Activated T-cell treated with anti-CD3 and anti-CD28 coated beads for 24 hours (primary cell): ENCODE results near the gene SMCO1.
"Not testable (repeated sequence)": the region's sequence is repeated elsewhere in the genome, so short reads cannot be mapped to it uniquely, and the experiment has no call there.

Experiments
- DNase-seq: peaks from one replicate; pipeline ENCODE4 v3.0.0-alpha.2; 2020; ENCODE audit warnings: low read depth

SMCO1 gene

DNA sequence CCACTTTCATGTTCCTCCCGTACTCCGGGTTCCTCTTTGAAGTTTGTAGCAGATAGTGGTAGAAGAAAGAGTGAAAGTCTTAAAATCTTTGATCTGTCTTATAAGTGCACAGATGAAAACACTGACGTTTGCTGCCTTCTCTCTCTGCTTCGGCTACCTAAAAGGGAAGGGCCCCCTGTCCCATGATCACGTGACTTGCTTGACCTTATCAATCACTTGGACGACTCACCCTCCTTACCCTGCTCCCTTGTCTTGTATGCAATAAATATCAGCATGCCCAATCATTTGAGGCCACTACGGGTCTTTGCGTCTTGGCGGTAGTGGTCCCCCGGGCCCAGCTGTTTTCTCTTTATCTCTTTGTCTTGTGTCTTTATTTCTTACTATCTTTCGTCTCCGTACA lies 6.1 kb upstream of the SMCO1 start:
- not testable (repeated sequence) for DNase-seq

DNA sequence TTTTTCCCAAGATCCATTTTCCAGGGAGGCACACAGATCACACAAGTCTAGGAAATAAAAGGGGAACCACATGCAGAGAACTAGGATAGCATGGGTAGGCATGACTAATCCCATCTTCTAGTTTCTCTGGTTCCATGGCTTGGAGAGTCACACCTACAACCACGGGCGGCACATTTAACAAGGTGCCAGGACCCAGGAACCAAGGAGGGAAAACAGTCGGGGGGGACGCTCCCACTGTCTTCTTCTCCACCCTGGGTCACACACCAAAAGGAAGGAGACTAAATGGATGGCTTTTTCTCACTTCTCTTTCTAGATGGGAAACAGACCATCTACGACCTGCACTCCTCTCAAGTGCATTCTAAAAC lies 4.6 kb upstream of the SMCO1 start:
- no peak for DNase-seq

DNA sequence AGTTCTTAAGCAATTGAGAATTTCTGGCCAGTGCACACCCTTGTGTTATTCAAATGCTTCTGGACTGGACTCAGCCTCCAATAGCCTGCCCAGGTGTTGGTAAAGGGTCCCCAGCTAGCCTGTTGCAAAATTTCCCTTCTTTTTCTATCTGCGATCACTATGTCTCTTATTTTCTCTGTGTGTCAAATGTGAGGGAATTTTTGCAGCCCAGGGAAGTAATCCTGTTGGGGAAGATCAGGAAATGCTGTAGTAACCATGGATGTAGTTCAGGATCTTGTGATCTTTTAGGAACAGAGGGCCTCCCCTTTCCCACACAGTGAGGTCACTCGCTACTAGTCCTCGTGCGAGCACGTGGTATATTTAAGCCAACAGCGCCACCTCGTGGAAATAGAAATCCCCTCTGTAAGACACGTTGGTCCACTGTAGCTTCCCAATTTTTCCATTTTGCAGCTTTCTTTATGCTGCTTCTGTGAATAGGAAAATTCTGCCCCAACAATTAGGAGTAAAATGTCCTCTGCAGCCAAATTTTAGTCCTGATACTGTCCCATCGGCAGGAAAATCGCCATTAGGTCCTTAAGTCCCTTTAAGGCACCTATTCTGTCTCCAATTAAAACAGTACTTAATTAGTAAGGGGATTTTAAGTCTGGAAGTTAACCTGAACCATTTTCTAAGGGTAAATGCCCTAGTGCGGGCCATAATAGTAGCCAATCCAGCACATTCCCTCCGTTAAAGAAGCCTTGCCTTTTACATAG lies 4.0 kb upstream of the SMCO1 start:
- DNase-seq = peak; percentile 38

DNA sequence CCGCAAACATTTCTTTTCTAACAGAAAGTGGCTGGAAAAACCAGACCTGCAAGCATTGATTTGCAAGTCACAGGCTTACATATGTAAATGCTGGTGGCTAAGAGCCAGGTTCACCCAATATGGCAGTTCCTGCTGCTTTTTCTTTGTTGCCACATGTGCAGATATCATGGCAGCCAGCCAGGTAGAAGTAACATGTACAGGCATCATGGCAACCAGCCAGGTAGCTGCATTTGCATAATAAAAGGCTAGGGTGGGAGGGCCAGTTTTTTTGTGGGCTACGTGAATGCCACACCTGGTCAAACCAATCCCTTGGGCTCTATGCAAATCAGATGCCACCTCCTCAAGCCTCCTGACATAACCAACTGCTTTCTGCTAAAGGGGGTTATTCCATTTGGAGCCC lies 2.8 kb upstream of the SMCO1 start:
- no peak for DNase-seq

DNA sequence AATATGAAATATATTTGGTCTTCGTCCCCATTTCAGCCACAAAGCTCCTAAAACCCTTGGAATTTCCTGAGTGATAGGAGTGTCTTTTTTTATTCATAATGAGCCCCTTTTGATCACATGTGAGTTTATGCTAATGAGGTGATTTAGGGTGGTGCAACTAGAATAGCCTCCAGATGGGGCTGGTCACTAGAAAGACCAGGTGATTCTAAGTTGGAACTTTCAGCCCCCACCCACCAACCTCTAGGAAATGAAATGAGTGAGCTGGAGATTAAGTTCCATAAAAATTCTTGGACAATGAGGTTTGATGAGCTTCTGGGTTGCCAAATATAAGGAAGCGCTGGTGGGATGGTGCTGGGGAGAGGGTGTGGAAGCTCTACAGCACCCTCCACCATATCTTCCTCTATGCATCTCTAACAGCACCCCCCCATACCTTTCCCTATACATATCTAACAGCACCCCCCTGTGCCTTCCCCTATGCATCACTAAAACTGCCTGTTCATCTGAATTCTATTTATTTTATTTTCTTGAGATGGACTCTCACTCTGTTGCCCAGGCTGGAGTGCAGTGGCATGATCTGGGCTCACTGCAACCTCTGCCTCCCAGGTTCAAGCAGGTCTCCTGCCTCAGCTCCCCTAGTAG lies 2.1 kb upstream of the SMCO1 start:
- no peak for DNase-seq

DNA sequence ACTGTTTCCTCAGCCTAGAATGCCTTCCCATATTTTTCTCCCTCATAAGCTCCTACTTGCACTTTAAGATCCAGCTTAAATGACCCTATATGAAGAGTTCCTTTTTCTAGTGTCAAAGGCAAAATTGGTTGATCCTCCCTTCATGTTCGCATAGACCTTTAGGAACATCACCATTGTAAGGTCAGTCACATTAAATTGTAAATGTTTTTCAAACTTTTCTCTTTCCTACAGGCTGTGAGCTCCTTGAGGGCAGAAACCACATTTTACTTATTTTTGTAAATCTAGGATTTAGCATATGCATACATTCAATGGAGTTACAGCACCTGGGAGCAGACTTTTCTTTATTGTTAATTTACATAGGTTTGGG lies 813 bp downstream of the SMCO1 start:
- no peak for DNase-seq

DNA sequence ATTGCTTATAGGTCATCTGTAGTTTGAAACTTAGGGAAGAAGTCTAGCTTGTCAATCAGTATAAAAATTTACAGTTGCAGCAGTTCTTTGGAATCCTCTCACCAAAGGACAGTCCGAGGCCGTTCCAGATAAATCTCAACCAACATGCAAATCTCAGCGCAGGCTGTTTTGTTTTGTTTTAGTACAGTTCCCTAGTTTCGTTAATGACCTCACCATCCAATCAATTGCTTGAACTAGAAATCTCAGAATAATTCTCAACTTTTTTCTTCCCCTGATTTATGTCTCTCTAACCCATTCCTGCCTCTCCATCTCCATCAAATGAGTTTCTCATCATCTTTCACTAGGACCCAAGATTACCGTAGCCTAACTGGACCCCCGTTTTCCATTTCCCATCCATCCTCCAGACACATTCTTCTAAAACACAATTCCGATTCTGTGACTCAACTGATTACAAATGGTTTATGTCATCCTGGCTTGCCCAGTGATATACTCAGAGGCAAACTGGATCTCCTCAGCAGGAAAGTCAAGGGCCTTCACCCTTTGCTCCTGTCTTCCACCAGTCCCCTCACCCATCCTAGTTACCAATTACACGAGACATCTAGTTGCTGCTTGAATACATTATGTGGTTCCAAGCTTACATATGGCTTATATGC lies 1.3 kb downstream of the SMCO1 start:
- no peak for DNase-seq

DNA sequence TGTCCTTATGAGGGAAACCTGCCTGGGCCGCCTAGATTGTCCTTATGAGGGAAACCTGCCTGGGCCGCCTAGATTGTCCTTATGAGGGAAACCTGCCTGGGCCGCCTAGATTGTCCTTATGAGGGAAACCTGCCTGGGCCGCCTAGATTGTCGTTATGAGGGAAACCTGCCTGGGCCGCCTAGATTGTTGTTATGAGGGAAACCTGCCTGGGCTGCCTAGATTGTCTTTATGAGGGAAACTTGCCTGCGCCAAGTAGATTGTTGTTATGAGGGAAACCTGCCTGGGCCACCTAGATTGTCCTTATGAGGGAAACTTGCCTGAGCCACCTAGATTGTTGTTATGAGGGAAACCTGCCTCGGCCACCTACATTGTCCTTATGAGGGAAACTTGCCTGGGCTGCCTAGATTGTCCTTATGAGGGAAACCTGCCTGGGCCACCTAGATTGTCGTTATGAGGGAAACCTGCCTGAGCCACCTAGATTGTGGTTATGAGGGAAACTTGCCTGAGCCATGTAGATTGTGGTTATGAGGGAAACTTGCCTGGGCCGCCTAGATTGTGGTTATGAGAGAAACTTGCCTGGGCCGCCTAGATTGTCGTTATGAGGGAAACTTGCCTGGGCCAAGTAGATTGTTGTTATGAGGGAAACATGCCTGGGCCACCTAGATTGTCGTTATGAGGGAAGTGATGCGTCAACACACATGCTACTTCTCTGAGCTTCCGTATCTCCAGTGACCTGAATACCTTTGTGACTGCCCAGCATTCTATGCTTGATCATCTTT lies 3.3 kb downstream of the SMCO1 start:
- DNase-seq = not testable (repeated sequence)

DNA sequence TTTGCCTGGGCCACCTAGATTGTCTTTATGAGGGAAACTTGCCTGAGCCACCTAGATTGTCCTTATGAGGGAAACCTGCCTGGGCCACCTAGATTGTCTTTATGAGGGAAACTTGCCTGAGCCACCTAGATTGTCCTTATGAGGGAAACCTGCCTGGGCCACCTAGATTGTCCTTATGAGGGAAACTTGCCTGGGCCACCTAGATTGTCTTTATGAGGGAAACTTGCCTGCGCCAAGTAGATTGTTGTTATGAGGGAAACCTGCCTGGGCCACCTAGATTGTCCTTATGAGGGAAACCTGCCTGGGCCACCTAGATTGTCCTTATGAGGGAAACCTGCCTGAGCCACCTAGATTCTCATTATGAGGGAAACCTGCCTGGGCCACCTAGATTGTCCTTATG lies 4.0 kb downstream of the SMCO1 start:
- DNase-seq = not testable (repeated sequence)

DNA sequence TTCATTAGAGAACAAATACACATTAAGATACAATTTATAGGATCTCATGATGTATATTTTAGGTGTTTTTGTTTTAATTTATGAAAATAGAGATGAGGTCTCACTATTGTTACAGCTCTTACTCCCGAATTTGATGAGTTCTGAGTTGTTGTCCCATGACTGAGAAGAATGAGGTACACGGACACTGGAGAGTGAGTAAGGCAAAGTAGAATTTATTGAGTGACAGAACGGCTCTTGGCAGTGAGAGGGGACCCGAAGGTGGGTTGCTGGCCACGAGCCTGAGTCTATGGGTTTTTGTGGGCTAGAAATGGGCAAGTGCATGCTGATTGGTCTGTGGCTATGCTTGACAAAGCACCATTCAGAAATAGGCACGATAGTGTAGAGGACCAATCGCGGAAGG lies 8.5 kb downstream of the SMCO1 start:
- DNase-seq = no peak

DNA sequence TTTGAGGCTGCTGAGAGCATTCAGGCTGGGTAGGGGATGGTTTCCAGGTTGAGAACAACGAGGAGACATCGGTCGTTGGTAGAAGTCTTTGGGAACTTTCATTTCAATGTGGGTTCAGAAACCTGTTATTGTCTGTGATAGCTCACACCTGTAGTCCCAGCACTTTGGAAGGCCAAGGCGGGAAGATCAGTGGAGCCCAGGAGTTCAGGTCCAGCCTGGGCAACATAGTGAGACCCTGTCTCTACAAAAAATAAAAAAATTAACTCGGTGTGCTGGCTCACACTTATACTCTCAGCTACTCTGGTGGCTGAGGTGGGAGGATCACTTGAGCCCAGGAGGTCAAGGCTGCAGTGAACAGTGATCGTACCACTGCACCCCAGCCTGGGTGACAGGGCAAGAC lies 10.6 kb downstream of the SMCO1 start:
- no peak for DNase-seq

DNA sequence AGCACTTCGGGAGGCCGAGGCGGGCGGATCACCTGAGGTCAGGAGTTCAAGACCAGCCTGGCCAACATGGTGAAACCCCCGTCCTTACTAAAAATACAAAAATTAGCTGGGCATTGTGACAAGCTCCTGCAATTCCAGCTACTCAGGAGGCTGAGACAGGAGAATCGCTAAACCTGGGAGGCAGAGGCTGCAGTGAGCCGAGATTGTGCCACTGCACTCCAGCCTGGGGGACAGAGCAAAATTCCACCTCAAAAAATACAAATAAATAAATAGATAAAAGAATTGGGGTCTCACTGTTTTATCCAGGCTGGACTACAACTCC lies 11.1 kb downstream of the SMCO1 start:
- DNase-seq = not testable (repeated sequence)

DNA sequence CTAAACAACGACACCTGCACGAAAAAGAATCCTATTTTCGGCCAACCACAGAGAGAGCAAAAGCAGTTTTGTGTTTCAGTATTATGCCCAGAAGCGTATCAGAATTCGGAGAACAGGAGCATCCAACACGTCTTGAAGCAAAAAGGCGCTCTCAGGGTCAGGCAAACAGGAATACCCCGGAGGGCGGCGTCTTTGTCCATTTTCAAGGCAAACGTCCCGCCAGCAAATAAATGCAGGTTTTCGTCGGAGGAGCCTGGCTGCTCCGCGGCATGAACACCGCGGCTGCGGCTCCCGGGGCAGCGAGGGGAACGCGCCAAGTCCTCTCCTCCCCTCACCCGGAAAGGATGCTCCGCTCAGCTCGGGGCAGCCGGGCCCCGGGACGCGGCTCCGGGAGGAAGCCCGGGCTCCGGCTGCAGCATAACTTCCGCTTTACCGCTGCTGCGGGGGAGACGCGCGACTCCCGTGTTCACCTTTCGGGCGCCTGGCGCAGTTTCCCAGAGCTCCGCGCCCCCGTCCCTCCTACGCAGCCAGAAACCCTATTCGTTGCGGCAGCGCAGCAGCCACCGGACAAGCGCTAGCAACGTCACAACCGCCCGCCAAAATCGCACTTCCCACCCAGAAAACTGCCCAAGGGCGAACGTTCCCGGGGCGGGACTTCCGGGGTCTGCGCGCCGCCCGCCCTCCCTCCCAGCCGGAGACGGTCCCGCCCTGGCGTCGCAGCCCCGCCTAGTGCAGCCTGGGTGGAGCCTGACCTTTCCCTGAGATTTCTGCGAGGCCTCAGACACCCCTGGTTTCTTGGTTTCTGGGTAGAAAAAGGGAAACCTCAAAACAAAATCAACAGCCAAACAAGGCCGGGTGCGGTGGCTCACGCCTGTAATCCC lies 11.7 kb downstream of the SMCO1 start, which contains the start of gene RNF168:
Gene RNF168 (minus strand): TSS at position 573 of the 881 bp plus-strand sequence. CDS start 595 bp downstream, outside the sequence.
- peak; percentile 95 for DNase-seq

DNA sequence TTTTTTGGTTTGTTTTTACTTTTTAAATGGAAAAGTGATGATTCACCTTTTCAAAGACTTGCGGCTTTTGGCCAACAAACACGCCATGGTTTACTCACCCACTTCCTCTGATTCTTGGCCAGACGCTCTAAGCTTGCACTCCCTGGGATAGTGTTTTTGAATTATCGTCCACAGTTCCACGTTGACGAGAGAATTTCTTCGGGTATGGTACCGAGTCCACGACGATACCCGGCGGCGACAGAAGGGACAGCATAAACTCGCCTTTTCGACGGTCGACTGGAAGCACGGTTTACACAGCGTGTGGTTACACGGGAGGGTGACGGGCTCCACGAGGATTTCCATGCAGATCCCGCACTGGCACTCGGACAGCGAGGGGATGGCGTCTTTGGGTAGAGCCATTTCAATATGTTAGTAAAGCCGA lies 12.4 kb downstream of the SMCO1 start:
- peak; percentile 52 for DNase-seq

DNA sequence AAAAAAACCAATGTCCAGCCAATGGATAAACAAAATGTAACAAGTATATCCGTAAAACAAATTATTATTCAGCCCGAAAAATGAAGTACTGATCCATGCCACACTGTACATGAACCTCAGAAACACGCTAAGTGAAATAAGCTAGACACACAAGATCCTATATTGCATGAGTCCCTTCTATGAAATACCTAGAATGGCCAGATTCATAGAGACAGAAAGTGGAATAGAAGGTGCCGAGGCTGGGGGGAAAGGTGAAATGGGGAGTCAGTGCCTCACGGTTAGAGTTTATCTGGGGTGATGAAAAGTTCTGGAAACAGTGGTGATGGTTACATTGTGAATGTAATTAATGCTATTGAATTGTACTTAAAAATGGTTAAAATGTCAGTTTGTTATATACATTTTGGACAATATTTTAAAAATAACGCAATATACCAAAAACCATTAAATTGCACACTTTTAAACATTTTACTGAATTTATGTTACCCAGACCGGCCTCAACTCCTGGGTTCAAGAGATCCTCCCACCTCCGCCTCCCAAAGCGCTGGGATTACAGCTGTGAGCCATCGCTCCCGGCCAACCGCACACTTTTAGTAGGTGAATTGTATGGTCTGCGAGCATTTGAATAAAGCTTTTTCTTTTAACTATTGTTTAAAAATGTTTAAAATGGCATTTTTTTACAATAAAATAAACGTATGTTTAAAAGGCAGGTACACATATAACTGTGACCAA lies 13.7 kb downstream of the SMCO1 start:
- no peak for DNase-seq

DNA sequence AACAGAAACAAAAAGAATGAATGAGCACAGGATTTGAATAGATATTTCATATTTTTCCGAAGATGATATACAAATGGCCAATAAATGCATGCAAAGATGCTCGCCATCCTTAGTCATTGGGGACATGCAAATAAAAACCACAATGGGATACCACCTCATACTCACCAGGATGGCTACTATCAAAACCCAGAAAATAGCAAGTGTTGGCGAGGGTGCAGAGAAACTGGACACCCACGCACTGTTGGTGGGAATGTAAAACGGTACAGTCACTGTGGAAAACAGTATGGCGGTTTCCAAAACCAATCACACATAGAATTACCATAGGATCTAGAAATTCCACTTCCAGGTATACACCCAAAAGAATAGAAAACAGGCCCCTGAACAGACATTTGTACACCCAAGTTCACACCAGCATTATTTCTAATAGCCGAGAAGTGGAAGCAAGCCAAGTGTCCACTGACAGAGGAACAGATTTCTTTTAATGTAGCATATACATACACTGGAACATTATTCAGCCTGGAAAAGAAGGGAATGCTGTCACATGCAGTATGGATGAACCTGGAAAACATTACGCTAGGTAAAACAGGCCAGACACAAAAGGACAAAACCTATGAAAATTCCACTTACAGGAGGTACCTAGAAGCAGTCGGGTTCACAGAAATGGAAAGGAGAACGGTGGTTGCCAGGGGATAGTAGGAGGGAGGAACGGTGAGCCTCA lies 15.2 kb downstream of the SMCO1 start:
- peak; percentile 23 for DNase-seq

DNA sequence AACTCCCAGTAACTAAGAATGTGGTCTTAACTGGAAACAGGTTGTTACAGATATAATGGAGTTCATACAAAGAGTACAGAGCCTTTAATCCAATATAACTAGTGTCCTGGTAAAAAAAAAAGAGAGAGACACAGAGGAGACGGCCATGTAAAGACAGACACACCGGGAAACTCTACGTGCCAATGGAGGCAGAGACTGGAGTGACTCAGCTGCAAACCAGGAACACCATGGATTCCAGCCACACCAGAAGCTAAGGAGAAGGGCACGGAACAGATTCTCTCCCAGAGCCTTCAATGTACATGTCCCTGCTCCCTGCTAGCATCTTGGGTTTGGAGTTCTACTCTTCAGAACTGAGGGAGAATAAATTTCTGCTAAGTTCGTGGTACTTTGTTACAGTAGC lies 16.1 kb downstream of the SMCO1 start:
- no peak for DNase-seq

DNA sequence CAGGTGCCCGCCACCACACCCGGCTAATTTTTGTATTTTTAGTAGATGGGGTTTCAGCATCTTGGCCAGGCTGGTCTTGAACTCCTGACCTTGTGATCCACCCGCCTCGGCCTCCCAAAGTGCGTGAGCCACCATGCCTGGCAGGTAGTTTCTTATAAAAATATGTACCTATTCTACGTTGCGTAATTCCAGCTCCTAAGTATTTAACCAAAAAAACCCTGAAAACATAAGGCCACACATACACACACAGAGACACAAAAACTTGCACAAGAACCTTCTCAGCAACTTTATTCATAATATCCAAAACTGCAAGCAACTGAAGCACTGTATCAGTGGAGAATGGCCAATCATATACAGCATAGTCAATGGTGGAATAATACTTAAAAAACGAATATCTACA lies 16.8 kb downstream of the SMCO1 start:
- no peak for DNase-seq

DNA sequence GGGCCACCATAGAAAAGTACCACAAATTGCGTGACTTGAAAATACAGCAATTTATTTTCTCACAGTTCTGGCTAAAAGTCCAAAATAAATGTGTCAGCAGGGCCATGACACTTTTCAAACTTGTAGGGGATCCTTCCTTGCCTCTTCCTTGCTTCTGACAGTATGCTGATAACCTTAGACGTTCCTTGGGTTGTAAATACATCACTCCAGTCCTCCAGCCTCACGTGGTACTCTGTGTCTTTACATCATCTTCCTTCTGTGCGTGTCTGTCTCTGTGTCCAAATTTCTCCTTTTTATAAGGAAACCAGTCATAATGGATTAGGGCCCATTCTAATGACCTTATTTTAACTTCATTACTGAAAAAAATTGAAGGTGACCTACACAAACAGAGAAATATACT lies 19.0 kb downstream of the SMCO1 start:
- no peak for DNase-seq

DNA sequence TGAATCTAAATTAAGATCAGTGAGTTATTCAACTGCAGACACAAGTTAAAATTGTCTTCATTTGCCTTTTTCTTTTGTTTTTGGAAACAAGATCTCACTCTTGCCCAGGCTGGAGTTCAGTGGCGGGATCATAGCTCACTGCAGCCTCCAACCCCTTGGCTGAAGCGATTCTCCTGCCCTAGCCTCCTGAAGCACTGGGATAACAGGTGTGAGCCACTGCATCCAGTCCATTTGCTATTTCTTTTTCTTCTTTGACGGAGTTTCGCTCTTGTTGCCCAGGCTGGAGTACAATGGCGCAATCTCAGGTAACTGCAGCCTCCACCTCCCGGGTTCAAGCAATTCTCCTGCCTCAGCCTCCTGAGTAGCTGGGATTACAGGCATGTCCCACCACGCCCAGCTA lies 21.9 kb downstream of the SMCO1 start:
- DNase-seq = no peak
